HTERT RPE-1 (cell line): ENCODE data around the gene MUC6.

Source experiments
- in situ Hi-C: fragments of 300-500 bp; cut with MboI; formaldehyde crosslinking; loops from 4 replicates; pipeline ENCODE4 v1.14.3; 2020; ENCODE audit warnings: low sequenced_read_pairs

The MUC6 gene

GRCh38 chr11:1036303-1036923, at the start of gene MUC6:
Gene MUC6 (minus strand): TSS chr11:1036718. CDS start chr11:1036655, 63 bp downstream.
- in situ Hi-C loops = no loop called here

GRCh38 chr11:1085440-1086170, 49.1 kb upstream of the MUC6 start:
- in situ Hi-C loops = no loop called here

- in situ Hi-C loops = no loop called here
Measured at GRCh38 chr11:1084561-1085439, 48.3 kb upstream of the MUC6 start.

GRCh38 chr11:1083621-1084551, 47.4 kb upstream of the MUC6 start:
- in situ Hi-C loops = no loop called here

DNA sequence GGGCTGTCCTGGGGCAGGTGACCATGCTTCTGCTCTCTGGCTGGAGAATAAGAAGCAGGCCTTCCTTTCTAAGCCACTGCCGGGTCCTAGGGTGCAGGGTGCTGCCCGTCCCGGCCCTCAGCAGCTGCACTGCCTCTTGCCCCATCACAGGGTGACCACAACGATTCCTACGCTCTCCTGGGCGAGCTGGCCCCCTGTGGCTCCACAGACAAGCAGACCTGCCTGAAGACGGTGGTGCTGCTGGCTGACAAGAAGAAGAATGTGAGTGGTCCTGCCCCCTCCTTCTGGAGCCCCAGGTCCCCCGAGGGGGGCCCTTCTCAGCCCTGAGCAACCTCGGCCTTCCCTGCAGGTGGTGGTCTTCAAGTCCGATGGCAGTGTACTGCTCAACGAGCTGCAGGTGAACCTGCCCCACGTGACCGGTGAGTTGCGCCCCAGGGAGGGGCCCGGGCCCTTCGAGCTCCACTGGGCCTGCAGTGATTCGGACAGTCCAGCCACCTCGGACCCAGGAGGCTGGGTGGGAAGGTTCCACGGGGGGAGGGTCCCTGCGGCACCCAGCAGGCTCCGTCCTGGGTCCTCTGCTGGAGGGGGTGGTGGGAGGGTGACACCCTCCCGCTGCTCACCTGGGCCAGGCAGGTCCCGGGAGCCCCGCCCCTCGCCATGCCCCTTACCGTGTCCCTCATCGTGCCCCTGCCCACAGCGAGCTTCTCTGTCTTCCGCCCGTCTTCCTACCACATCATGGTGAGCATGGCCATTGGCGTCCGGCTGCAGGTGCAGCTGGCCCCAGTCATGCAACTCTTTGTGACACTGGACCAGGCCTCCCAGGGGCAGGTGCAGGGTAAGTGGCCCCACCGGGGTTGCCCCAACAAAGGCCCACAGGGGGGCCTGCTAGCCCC, 46.5 kb upstream of the MUC6 start:
- in situ Hi-C loops = no loop called here

GRCh38 chr11:1082346-1082727, 45.8 kb upstream of the MUC6 start:
- in situ Hi-C loops = no loop called here

DNA sequence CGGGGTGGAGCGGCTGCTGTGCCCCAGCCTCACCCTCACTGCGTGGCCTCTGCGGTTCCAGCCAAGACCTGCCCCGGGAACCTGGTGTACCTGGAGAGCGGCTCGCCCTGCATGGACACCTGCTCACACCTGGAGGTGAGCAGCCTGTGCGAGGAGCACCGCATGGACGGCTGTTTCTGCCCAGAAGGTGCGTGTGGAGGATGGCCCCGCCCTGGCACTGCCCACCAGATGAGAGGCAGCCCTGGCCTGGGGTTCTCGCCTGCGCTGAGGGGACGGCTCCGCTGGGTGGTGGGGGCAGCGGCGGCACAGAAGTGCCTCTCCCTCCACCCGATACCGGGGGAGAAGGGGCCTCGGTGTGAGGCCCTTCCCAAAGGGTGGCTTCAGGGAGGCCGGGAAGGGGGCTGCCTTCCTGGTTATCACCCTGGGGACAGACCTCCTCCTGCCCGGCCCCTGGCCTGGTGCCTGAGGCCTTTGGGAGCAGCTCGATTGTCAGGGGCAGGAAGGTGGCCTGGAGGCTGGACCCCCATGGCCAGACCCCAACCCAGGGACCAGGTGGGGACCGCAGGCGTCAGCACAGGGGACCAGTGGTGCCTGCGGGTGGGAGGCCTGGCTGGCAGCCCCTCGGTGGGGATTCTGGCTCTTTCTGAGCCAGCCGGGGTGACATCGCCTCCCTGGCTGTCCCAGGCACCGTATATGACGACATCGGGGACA, 45.2 kb upstream of the MUC6 start:
- in situ Hi-C loops = no loop called here

- in situ Hi-C loops = no loop called here
Measured at GRCh38 chr11:1078191-1078601, 41.7 kb upstream of the MUC6 start.

GRCh38 chr11:1077417-1078119, 41.0 kb upstream of the MUC6 start:
- in situ Hi-C loops = no loop called here

GRCh38 chr11:1077033-1077416, 40.5 kb upstream of the MUC6 start:
- in situ Hi-C loops = no loop called here

GRCh38 chr11:1076061-1076665, 39.6 kb upstream of the MUC6 start:
- in situ Hi-C loops = no loop called here

- in situ Hi-C loops = no loop called here
Measured at GRCh38 chr11:1075341-1075911, 38.9 kb upstream of the MUC6 start.

DNA sequence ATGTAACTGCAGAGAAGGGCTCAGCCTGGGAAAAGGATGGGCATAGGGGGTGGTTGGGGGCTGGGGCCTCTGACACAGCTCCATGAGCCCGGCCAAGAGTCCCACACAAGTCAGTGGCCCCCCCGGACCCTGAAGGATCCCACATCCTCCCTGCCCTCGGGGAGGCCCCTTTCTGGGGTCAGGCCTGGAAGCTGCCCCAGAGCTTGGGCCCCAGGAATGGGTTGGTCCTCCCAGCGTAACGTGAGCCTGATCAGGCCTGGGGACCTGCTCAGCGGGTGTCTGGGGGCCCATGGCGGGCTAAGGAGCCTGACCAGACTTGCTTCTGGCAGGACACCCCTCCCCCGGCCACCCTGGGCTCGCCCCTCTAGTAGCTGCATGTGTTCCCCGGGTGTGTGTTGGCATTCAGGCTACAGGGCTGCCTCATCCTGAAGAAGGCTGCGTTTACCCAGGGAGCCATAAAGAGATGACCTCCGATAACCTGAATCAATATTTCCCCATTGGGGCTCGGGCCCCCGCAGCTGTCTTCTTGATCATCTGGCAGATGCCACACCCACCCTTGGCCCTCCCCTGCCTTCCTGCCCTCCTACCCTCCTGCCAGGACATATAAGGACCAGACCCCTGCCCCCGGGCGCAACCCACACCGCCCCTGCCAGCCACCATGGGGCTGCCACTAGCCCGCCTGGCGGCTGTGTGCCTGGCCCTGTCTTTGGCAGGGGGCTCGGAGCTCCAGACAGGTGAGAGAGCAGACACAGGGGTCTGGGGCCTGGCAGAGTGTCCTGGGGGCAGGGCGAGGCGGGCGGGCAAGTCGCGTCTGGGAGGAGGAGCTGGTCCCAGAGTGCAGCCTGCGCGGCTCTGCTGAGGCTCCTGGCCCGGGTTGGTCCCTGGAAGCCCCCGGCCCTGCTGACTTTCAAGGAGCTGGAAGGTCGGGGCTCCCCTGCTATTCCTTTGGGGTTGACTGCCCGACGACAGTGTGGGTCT, 38.0 kb upstream of the MUC6 start, which contains the start of gene MUC2:
TSS of gene MUC2 (plus strand) at position 631 of the 978 bp plus-strand sequence.
- in situ Hi-C loops = no loop called here

GRCh38 chr11:1073851-1074243, 37.3 kb upstream of the MUC6 start:
- in situ Hi-C loops = no loop called here

DNA sequence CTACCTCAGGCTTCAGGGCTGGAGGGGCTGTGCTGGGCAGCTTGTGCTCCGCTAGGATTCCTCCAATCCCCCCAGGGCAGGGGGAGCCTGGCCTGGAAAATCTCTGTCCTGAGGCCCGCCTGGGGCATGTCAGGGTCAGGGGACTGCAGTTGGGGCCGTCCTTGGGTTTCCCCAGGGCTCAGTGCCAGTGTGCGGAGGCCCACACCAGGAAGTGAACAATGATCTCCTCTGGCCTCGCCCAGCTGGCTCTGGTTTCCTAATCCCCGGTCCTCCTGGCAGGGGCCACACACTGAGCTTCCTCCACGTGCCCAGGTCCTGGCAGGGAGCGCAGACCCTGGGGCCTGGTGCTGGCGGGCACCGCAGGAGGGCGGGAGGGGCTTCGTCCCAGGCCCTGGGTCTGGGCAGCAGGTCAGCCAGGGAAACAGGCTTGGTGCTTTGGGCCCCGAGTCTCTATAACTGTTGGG, 36.8 kb upstream of the MUC6 start:
- in situ Hi-C loops = no loop called here

GRCh38 chr11:1072821-1073231, 36.3 kb upstream of the MUC6 start:
- in situ Hi-C loops = no loop called here
